ENCODE measurements around the gene PDXP. TPM values are rescaled to one million over a fixed set of nuclear protein-coding genes. Genes with fewer than 3 reads are reported as not detected.

Gene PDXP
- polyA plus RNA-seq, 1 donor from 2014 or later, result 108 TPM

DNA sequence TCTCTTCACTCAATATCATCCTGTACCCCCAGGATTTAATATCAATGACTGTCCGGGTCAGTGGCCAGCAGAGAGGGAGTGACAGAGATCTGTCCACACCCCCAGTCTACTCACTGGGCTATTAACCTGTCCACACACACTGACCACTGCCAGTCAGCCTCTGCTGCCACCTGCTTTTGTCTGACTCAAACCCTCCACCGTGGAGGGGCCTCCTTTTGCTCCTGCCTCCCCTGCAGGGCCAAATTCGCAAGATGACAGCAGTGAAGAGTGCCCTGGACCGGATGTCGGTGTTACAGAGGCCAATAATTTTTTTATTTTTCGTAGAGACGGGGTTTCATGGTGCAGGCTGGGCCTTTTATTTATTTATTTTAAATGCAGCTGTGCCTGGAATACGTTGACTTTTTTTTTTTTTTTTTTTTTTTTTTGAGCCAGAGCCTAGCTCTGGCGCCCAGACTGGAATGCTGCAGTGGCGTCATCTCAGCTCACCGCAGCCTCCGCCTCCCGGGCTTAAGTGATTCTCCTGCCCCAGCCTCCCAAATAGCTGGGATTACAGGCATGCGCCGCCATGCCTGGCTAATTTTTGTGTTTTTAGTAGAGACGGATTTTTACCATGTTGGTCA lies 5.1 kb downstream of the PDXP start:
- Histone ChIP-seq H3K9me3 (ENCODE audit: low read length) (no peaks in the 10 kb centered on the region), H3K27ac (ENCODE audit: low read length) (no peak overlapping the region)
- no peak for TF ChIP-seq POLR2AphosphoS5 (IDR thresholded peaks at IDR 0.05)
- TF ChIP-seq, protein P1, sequence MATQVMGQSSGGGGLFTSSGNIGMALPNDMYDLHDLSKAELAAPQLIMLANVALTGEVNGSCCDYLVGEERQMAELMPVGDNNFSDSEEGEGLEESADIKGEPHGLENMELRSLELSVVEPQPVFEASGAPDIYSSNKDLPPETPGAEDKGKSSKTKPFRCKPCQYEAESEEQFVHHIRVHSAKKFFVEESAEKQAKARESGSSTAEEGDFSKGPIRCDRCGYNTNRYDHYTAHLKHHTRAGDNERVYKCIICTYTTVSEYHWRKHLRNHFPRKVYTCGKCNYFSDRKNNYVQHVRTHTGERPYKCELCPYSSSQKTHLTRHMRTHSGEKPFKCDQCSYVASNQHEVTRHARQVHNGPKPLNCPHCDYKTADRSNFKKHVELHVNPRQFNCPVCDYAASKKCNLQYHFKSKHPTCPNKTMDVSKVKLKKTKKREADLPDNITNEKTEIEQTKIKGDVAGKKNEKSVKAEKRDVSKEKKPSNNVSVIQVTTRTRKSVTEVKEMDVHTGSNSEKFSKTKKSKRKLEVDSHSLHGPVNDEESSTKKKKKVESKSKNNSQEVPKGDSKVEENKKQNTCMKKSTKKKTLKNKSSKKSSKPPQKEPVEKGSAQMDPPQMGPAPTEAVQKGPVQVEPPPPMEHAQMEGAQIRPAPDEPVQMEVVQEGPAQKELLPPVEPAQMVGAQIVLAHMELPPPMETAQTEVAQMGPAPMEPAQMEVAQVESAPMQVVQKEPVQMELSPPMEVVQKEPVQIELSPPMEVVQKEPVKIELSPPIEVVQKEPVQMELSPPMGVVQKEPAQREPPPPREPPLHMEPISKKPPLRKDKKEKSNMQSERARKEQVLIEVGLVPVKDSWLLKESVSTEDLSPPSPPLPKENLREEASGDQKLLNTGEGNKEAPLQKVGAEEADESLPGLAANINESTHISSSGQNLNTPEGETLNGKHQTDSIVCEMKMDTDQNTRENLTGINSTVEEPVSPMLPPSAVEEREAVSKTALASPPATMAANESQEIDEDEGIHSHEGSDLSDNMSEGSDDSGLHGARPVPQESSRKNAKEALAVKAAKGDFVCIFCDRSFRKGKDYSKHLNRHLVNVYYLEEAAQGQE (IDR thresholded peaks at IDR 0.05; ENCODE audit: borderline replicate concordance), result no peak
- no peak for TF ChIP-seq SMC3 (conservative IDR thresholded peaks at IDR 0.05; ENCODE audit: poor library complexity)
- TF ChIP-seq, protein P2, sequence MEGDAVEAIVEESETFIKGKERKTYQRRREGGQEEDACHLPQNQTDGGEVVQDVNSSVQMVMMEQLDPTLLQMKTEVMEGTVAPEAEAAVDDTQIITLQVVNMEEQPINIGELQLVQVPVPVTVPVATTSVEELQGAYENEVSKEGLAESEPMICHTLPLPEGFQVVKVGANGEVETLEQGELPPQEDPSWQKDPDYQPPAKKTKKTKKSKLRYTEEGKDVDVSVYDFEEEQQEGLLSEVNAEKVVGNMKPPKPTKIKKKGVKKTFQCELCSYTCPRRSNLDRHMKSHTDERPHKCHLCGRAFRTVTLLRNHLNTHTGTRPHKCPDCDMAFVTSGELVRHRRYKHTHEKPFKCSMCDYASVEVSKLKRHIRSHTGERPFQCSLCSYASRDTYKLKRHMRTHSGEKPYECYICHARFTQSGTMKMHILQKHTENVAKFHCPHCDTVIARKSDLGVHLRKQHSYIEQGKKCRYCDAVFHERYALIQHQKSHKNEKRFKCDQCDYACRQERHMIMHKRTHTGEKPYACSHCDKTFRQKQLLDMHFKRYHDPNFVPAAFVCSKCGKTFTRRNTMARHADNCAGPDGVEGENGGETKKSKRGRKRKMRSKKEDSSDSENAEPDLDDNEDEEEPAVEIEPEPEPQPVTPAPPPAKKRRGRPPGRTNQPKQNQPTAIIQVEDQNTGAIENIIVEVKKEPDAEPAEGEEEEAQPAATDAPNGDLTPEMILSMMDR (IDR thresholded peaks at IDR 0.05; ENCODE audit: poor library complexity, severe bottlenecking), result no peak
- no peak for TF ChIP-seq TAF1 (IDR thresholded peaks at IDR 0.05; ENCODE audit: low read depth)
- no peak for TF ChIP-seq RAD21 (conservative IDR thresholded peaks at IDR 0.05)
- TF ChIP-seq EZH2 (IDR thresholded peaks at IDR 0.05; ENCODE audit: borderline replicate concordance, insufficient read depth, low read length, poor library complexity, severe bottlenecking), result no peak
- TF ChIP-seq MXI1 (conservative IDR thresholded peaks at IDR 0.05; ENCODE audit: poor library complexity, severe bottlenecking), result no peak
- TF ChIP-seq EP300 (conservative IDR thresholded peaks at IDR 0.05; ENCODE audit: poor library complexity, severe bottlenecking), result no peak

DNA sequence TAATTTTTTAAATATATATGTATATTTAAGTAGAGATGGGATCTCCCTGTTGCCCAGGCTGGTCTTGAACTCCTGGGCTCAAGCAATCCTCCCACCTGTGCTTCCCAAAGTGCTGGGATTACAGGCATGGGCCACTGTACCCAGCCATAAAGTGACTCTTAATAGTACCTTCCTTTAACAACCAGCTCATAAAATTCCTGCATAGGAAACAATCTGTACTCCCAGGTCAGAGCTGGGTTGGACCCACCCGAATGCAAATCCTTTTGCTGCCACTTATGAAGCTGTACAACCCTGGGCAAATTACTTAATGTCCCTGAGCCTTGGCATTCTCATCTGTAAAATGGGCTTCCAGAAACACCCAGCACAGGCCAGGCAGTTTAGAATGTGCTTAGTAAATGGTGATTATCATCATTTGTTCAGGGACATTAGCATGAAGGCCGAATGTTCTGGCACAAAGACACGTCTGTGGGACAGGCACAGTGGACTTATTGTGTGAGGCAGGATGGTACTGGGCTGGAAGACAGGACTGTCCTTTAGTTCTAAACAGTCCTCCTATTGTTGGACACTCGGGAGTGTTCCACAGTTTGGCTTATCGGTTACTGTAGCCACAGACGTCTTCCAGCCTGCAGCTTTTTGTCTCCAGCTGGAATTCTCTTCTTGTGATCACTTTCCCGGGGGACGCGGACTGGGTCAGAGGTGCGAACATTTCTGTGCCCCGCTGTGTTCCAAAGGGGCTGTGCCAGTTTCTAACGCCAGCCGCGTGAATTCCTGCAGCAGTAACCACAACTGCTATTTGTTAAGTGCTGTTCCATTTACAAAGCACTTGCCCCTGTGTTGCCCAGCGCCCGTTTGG lies 6.0 kb downstream of the PDXP start:
- no peaks in the 10 kb centered on the region for H3K9me2 ChIP-seq (ENCODE audit: insufficient read depth, low read length)
- no peaks in the 10 kb centered on the region for H4K20me1 ChIP-seq (ENCODE audit: insufficient read depth)
- no peaks in the 10 kb centered on the region for H3K9me3 ChIP-seq (ENCODE audit: low read length)
- TF ChIP-seq RAD21 (conservative IDR thresholded peaks at IDR 0.05), result no peak
- no peak for TF ChIP-seq MXI1 (conservative IDR thresholded peaks at IDR 0.05; ENCODE audit: poor library complexity, severe bottlenecking)
- TF ChIP-seq SMC3 (conservative IDR thresholded peaks at IDR 0.05; ENCODE audit: poor library complexity), result no peak
- no peak for TF ChIP-seq EZH2 (IDR thresholded peaks at IDR 0.05; ENCODE audit: borderline replicate concordance, insufficient read depth, low read length, poor library complexity, severe bottlenecking)
- TF ChIP-seq POLR2AphosphoS5 (IDR thresholded peaks at IDR 0.05), result no peak
- no peak for TF ChIP-seq TAF1 (IDR thresholded peaks at IDR 0.05; ENCODE audit: low read depth)
- TF ChIP-seq EP300 (conservative IDR thresholded peaks at IDR 0.05; ENCODE audit: poor library complexity, severe bottlenecking), result no peak
- TF ChIP-seq, protein P2 (IDR thresholded peaks at IDR 0.05; ENCODE audit: poor library complexity, severe bottlenecking), result no peak
- TF ChIP-seq, protein P1 (IDR thresholded peaks at IDR 0.05; ENCODE audit: borderline replicate concordance), result no peak
- H3K27me3 ChIP-seq (ENCODE audit: insufficient read depth, low read depth, low read length), result no peaks in the 10 kb centered on the region
- H2AFZ ChIP-seq (ENCODE audit: low read depth, low read length), result no peak overlapping the region
- H3K9ac ChIP-seq (ENCODE audit: low read length), result no peak overlapping the region
- H3K79me2 ChIP-seq (replicated peaks; ENCODE audit: insufficient read depth, low read length), result peaks cover 20% of the 10 kb centered on the region
- H3K4me2 ChIP-seq (ENCODE audit: low read length), result no peak overlapping the region
- H3K27ac ChIP-seq (ENCODE audit: low read length), result no peak overlapping the region
- H3K4me3 ChIP-seq (ENCODE audit: low read length), result no peak overlapping the region
- H3F3A ChIP-seq (ENCODE audit: insufficient read depth, low read length, poor library complexity, severe bottlenecking), result no peaks in the 10 kb centered on the region
- H3K36me3 ChIP-seq (ENCODE audit: insufficient read depth, low read length), result no peaks in the 10 kb centered on the region

More for the DNA sequence above, 5.1 kb downstream of the PDXP start:
- no peak overlapping the region for H3K4me3 ChIP-seq (ENCODE audit: low read length)
- peaks cover 23% of the 10 kb centered on the region for H3K79me2 ChIP-seq (replicated peaks; ENCODE audit: insufficient read depth, low read length)
- H3K4me2 ChIP-seq (ENCODE audit: low read length), result no peak overlapping the region
- H3K9ac ChIP-seq (ENCODE audit: low read length), result no peak overlapping the region
- no peaks in the 10 kb centered on the region for H3K27me3 ChIP-seq (ENCODE audit: insufficient read depth, low read depth, low read length)
- H3K9me2 ChIP-seq (ENCODE audit: insufficient read depth, low read length), result no peaks in the 10 kb centered on the region
- H3K36me3 ChIP-seq (ENCODE audit: insufficient read depth, low read length), result no peaks in the 10 kb centered on the region
- no peaks in the 10 kb centered on the region for H3F3A ChIP-seq (ENCODE audit: insufficient read depth, low read length, poor library complexity, severe bottlenecking)
- H4K20me1 ChIP-seq (ENCODE audit: insufficient read depth), result no peaks in the 10 kb centered on the region
- H2AFZ ChIP-seq (ENCODE audit: low read depth, low read length), result no peak overlapping the region

Measured in neural cell (in vitro differentiated cells).